Activated naive CD8-positive, alpha-beta T cell treated with anti-CD3 and anti-CD28 coated beads, Interleukin-2, amount 50 U/mL, for 16 hours (primary cell): ENCODE measurements around the gene EPS8.

ENCODE experiments used
- DNase-seq: peaks from one replicate; pipeline ENCODE4 v3.0.0-alpha.2; 2020; ENCODE audit warnings: low read depth, low spot score

Gene EPS8

GRCh38 chr12:15720295-15720694, 68.9 kb downstream of the EPS8 start:
- DNase-seq: no peak

- DNase-seq: no peak
These were observed 70.0 kb downstream of the EPS8 start for GRCh38 chr12:15719230-15719629.

- no peak for DNase-seq
These were observed 71.1 kb downstream of the EPS8 start for GRCh38 chr12:15717940-15718567.

- DNase-seq: no peak
These were observed 72.6 kb downstream of the EPS8 start for GRCh38 chr12:15716581-15716980.

GRCh38 chr12:15714256-15714655, 74.9 kb downstream of the EPS8 start:
- no peak for DNase-seq

GRCh38 chr12:15712823-15713660, 76.1 kb downstream of the EPS8 start:
- no peak for DNase-seq

GRCh38 chr12:15712160-15712559, 77.0 kb downstream of the EPS8 start:
- DNase-seq: no peak

GRCh38 chr12:15710860-15711510, 78.2 kb downstream of the EPS8 start:
- no peak for DNase-seq

- DNase-seq: no peak
These were observed 79.6 kb downstream of the EPS8 start for GRCh38 chr12:15709551-15709950.

- no peak for DNase-seq
These were observed 80.7 kb downstream of the EPS8 start for GRCh38 chr12:15708396-15709076.

GRCh38 chr12:15707516-15708199, 81.5 kb downstream of the EPS8 start:
- no peak for DNase-seq

- DNase-seq: no peak
These were observed 83.0 kb downstream of the EPS8 start for GRCh38 chr12:15706010-15706676.

- DNase-seq: no peak
These were observed 83.6 kb downstream of the EPS8 start for GRCh38 chr12:15705606-15706005.

GRCh38 chr12:15702276-15702675, 86.9 kb downstream of the EPS8 start:
- no peak for DNase-seq

- DNase-seq: no peak
These were observed 87.5 kb downstream of the EPS8 start for GRCh38 chr12:15701631-15702156.

GRCh38 chr12:15701206-15701605, 88.0 kb downstream of the EPS8 start:
- no peak for DNase-seq

- DNase-seq: no peak
These were observed 88.6 kb downstream of the EPS8 start for GRCh38 chr12:15700595-15700994.

GRCh38 chr12:15699886-15700285, 89.3 kb downstream of the EPS8 start:
- DNase-seq: no peak

- no peak for DNase-seq
These were observed 90.8 kb downstream of the EPS8 start for GRCh38 chr12:15698377-15698871.

- DNase-seq: no peak
These were observed 92.0 kb downstream of the EPS8 start for GRCh38 chr12:15697201-15697600.
